Keratinocyte (primary cell): ENCODE data around the gene CDK14.

Experiments
- EZH2 ChIP-seq: IDR thresholded peaks from one replicate; pipeline ENCODE4 v1.6.1; 2012; ENCODE audit warnings: inconsistent platforms, mild to moderate bottlenecking, low read length, moderate library complexity
- TF ChIP-seq, protein P1 (sequence below), 3 experiments: IDR thresholded peaks in 1 of 3; conservative IDR thresholded peaks in 1 of 3; optimal IDR thresholded peaks in 1 of 3; 2 replicates in 2 of 3; 3 replicates in 1 of 3; pipeline versions ENCODE3 to v1.5.1; 2011; ENCODE audit warnings: low read length in 3 of 3, mild to moderate bottlenecking in 3 of 3, moderate library complexity in 2 of 3, control low read depth in 1 of 3, inconsistent platforms in 1 of 3; ENCODE audit not compliant: insufficient read depth in 2 of 3; ENCODE audit errors: extremely low read depth in 1 of 3

- TF ChIP-seq, protein P1, sequence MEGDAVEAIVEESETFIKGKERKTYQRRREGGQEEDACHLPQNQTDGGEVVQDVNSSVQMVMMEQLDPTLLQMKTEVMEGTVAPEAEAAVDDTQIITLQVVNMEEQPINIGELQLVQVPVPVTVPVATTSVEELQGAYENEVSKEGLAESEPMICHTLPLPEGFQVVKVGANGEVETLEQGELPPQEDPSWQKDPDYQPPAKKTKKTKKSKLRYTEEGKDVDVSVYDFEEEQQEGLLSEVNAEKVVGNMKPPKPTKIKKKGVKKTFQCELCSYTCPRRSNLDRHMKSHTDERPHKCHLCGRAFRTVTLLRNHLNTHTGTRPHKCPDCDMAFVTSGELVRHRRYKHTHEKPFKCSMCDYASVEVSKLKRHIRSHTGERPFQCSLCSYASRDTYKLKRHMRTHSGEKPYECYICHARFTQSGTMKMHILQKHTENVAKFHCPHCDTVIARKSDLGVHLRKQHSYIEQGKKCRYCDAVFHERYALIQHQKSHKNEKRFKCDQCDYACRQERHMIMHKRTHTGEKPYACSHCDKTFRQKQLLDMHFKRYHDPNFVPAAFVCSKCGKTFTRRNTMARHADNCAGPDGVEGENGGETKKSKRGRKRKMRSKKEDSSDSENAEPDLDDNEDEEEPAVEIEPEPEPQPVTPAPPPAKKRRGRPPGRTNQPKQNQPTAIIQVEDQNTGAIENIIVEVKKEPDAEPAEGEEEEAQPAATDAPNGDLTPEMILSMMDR (optimal IDR thresholded peaks at IDR 0.05 in 1 of 3, IDR thresholded peaks at IDR 0.05 in 1 of 3, conservative IDR thresholded peaks at IDR 0.05 in 1 of 3; ENCODE audit: extremely low read depth in 1 of 3, insufficient read depth in 2 of 3, low read length in 3 of 3): no peak
- TF ChIP-seq EZH2: no peak
Observed at GRCh38 chr7:91043924-91044645, 448.0 kb downstream of the CDK14 start.
